HG03558 (cell line): ENCODE measurements around the gene ADD1.
"Not testable (repeated sequence)": the region's sequence is repeated elsewhere in the genome, so short reads cannot be mapped to it uniquely, and the experiment has no call there.

Experiments
- ATAC-seq: cut with Tn5 transposase; IDR thresholded peaks from one replicate; pipeline ENCODE4 v1.9.1; 2021; ENCODE audit warnings: moderate number of reproducible peaks; ENCODE audit not compliant: unreplicated experiment; ENCODE audit errors: extremely low read depth

ADD1 gene

GRCh38 chr4:2941138-2942036 lies 97.7 kb downstream of the ADD1 start:
- no peak for ATAC-seq

GRCh38 chr4:2942037-2942531 lies 98.4 kb downstream of the ADD1 start:
- ATAC-seq, result no peak

- no peak for ATAC-seq
Observed at GRCh38 chr4:2942532-2943363, 99.1 kb downstream of the ADD1 start.

- ATAC-seq, result no peak
Observed at GRCh38 chr4:2943364-2944090, 99.9 kb downstream of the ADD1 start.

- ATAC-seq, result no peak
Observed at GRCh38 chr4:2944091-2944482, 100.4 kb downstream of the ADD1 start.

GRCh38 chr4:2944586-2945526 lies 101.2 kb downstream of the ADD1 start:
- no peak for ATAC-seq

- ATAC-seq, result not testable (repeated sequence)
Observed at GRCh38 chr4:2945619-2946604, 102.3 kb downstream of the ADD1 start.

- no peak for ATAC-seq
Observed at GRCh38 chr4:2946812-2947600, 103.4 kb downstream of the ADD1 start.

GRCh38 chr4:2947926-2948325 lies 104.3 kb downstream of the ADD1 start:
- no peak for ATAC-seq

- ATAC-seq, result no peak
Observed at GRCh38 chr4:2948895-2949781, 105.5 kb downstream of the ADD1 start.

GRCh38 chr4:2949782-2950125 lies 106.1 kb downstream of the ADD1 start:
- ATAC-seq, result no peak

GRCh38 chr4:2950221-2950989 lies 106.8 kb downstream of the ADD1 start:
- no peak for ATAC-seq

- ATAC-seq, result no peak
Observed at GRCh38 chr4:2953496-2953895, 109.9 kb downstream of the ADD1 start.

- ATAC-seq, result no peak
Observed at GRCh38 chr4:2954358-2955185, 110.9 kb downstream of the ADD1 start.
